ENCODE measurements around the gene PLA2G6. TPM values are rescaled to one million over a fixed set of nuclear protein-coding genes. Genes with fewer than 3 reads are reported as not detected.

PLA2G6 gene
- total RNA-seq, 1 experiment from 2014 or later: 18.7 TPM

GRCh38 chr22:38129856-38130255 is 51.8 kb downstream of the PLA2G6 start:
- H3K27me3 Mint-ChIP-seq (ENCODE audit: insufficient read depth, unreplicated experiment): no peaks in the 10 kb centered on the region
- ChIA-PET POLR2A (no interaction called here), CTCF (no interaction called here)
- no peaks in the 10 kb centered on the region for H3K9me3 Mint-ChIP-seq (ENCODE audit: unreplicated experiment)
- H3K4me3 Mint-ChIP-seq (ENCODE audit: unreplicated experiment): no peak overlapping the region
- H3K4me1 Mint-ChIP-seq (ENCODE audit: low read depth, unreplicated experiment): no peaks in the 10 kb centered on the region
- intact Hi-C loops (cut with micrococcal nuclease; ENCODE audit: unreplicated experiment): no loop called here
- Histone ChIP-seq H3K9me3 (no peaks in the 10 kb centered on the region), H3K4me1 (no peaks in the 10 kb centered on the region), H3K27me3 (replicated peaks; ENCODE audit: control insufficient read depth, insufficient read depth, low read length) (no peaks in the 10 kb centered on the region), H3K4me3 (ENCODE audit: low read depth, low read length) (no peak overlapping the region), H3K36me3 (ENCODE audit: control insufficient read depth, insufficient read depth, low read length) (no peaks in the 10 kb centered on the region)
- TF ChIP-seq CTCF (IDR thresholded peaks at IDR 0.05; ENCODE audit: insufficient read depth in 1 of 2, low read depth in 1 of 2, low read length in 1 of 2, severe bottlenecking in 1 of 2, unreplicated experiment in 1 of 2): no peak
- DNase-seq: no peak
- no TSS peak for BruUV-seq (replicated peaks)
- no peak overlapping the region for H3K27ac Mint-ChIP-seq (ENCODE audit: unreplicated experiment)
- no peaks in the 10 kb centered on the region for H3K36me3 Mint-ChIP-seq (ENCODE audit: insufficient read depth, unreplicated experiment)

GRCh38 chr22:38129021-38129420 is 52.6 kb downstream of the PLA2G6 start:
- DNase-seq: no peak
- ChIA-PET POLR2A (no interaction called here), CTCF (no interaction called here)
- no peaks in the 10 kb centered on the region for H3K27me3 ChIP-seq (replicated peaks; ENCODE audit: control insufficient read depth, insufficient read depth, low read length)
- Mint-ChIP-seq H3K9me3 (ENCODE audit: unreplicated experiment) (no peaks in the 10 kb centered on the region), H3K27me3 (ENCODE audit: insufficient read depth, unreplicated experiment) (no peaks in the 10 kb centered on the region), H3K4me1 (ENCODE audit: low read depth, unreplicated experiment) (peaks cover 6% of the 10 kb centered on the region), H3K4me3 (ENCODE audit: unreplicated experiment) (no peak overlapping the region), H3K27ac (ENCODE audit: unreplicated experiment) (no peak overlapping the region), H3K36me3 (ENCODE audit: insufficient read depth, unreplicated experiment) (peaks cover 6% of the 10 kb centered on the region)
- H3K4me3 ChIP-seq (ENCODE audit: low read depth, low read length): no peak overlapping the region
- H3K36me3 ChIP-seq (ENCODE audit: control insufficient read depth, insufficient read depth, low read length): no peaks in the 10 kb centered on the region
- intact Hi-C loops (cut with micrococcal nuclease; ENCODE audit: unreplicated experiment): no loop called here
- BruUV-seq (replicated peaks): no TSS peak
- H3K9me3 ChIP-seq: no peaks in the 10 kb centered on the region
- no peak for TF ChIP-seq CTCF (IDR thresholded peaks at IDR 0.05; ENCODE audit: insufficient read depth in 1 of 2, low read depth in 1 of 2, low read length in 1 of 2, severe bottlenecking in 1 of 2, unreplicated experiment in 1 of 2)
- no peaks in the 10 kb centered on the region for H3K4me1 ChIP-seq

- BruUV-seq (replicated peaks): no TSS peak
- H3K9me3 Mint-ChIP-seq (ENCODE audit: unreplicated experiment): no peaks in the 10 kb centered on the region
Measured at GRCh38 chr22:38127869-38128268, 53.8 kb downstream of the PLA2G6 start.

More at GRCh38 chr22:38127869-38128268, 53.8 kb downstream of the PLA2G6 start:
- H3K4me3 Mint-ChIP-seq (ENCODE audit: unreplicated experiment): no peak overlapping the region
- POLR2A ChIA-PET: no interaction called here
- CTCF ChIA-PET: interaction anchor here (0.6 kb wide), 1 partner anchor 85 kb away, joined by 3 read pairs; no protein-coding TSS in a partner anchor
- no peaks in the 10 kb centered on the region for H3K27me3 ChIP-seq (replicated peaks; ENCODE audit: control insufficient read depth, insufficient read depth, low read length)
- no peaks in the 10 kb centered on the region for H3K4me1 ChIP-seq
- no peaks in the 10 kb centered on the region for H3K36me3 ChIP-seq (ENCODE audit: control insufficient read depth, insufficient read depth, low read length)
- no peak for TF ChIP-seq CTCF (IDR thresholded peaks at IDR 0.05; ENCODE audit: insufficient read depth in 1 of 2, low read depth in 1 of 2, low read length in 1 of 2, severe bottlenecking in 1 of 2, unreplicated experiment in 1 of 2)
- no peak for DNase-seq
- peaks cover 6% of the 10 kb centered on the region for H3K4me1 Mint-ChIP-seq (ENCODE audit: low read depth, unreplicated experiment)
- H3K27ac Mint-ChIP-seq (ENCODE audit: unreplicated experiment): no peak overlapping the region
- intact Hi-C loops (cut with micrococcal nuclease; ENCODE audit: unreplicated experiment): no loop called here
- peaks cover 6% of the 10 kb centered on the region for H3K36me3 Mint-ChIP-seq (ENCODE audit: insufficient read depth, unreplicated experiment)
- no peaks in the 10 kb centered on the region for H3K27me3 Mint-ChIP-seq (ENCODE audit: insufficient read depth, unreplicated experiment)
- H3K9me3 ChIP-seq: no peaks in the 10 kb centered on the region
- H3K4me3 ChIP-seq (ENCODE audit: low read depth, low read length): no peak overlapping the region

Measured in Caco-2 (cell line).